Activated CD4-positive, alpha-beta T cell treated with anti-CD3 and anti-CD28 coated beads, Interleukin-2, amount 50 U/mL, for 48 hours (primary cell): Measurements from ENCODE around the gene ZFYVE1.
"Not testable (repeated sequence)": the region's sequence is repeated elsewhere in the genome, so short reads cannot be mapped to it uniquely, and the experiment has no call there.

Experiments used
- DNase-seq, 2 experiments: peaks; one replicate each; pipeline ENCODE4 v3.0.0-alpha.2; 2020

The ZFYVE1 gene

DNA sequence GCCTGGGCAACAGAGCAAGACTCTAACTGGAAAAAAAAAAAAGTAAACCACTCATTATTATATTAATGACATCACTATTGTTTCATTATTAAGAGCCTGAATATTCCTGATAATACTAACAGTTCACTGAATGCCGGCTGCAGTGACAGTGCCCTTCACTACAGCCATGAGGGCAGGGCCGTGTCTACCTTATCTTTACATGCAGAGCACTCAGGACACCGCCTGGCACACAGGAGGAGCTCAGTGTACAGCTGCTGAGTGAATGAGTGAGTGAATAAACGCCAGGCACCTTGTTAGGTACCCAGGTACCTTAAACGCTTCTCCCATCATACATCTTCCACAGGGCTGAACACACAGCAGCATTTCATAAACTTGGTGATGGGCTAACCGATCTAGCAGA, 23.2 kb downstream of the ZFYVE1 start:
- DNase-seq = no peak

- no peak for DNase-seq
These were observed 26.8 kb downstream of the ZFYVE1 start for GRCh38 chr14:73000073-73000472.

GRCh38 chr14:72999316-72999715, 27.6 kb downstream of the ZFYVE1 start:
- no peak for DNase-seq

- no peak for DNase-seq
These were observed 28.5 kb downstream of the ZFYVE1 start for GRCh38 chr14:72998252-72998903.

DNA sequence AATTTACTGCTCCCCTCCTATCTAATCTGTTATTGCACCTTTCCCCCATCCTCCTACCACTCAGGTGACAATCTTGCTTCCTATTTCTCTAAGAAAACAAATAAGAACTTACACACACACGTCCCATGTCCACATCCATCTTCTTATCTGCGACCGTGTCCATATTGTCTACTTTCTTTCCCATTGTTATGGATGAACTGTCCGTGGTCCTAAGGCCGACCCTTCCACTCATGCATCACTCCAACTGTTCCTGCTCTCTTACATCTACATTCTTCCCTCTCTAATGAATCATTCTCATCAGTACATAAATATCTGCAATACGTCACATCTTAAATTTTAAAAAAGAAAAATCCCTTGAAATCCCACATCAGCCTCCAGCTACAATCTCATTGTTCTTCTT, 30.0 kb downstream of the ZFYVE1 start:
- DNase-seq = no peak

- no peak for DNase-seq
These were observed 36.7 kb downstream of the ZFYVE1 start for GRCh38 chr14:72990171-72990570.

GRCh38 chr14:72986857-72987256, 40.0 kb downstream of the ZFYVE1 start:
- DNase-seq = no peak

GRCh38 chr14:72986214-72986613, 40.7 kb downstream of the ZFYVE1 start:
- no peak for DNase-seq

DNA sequence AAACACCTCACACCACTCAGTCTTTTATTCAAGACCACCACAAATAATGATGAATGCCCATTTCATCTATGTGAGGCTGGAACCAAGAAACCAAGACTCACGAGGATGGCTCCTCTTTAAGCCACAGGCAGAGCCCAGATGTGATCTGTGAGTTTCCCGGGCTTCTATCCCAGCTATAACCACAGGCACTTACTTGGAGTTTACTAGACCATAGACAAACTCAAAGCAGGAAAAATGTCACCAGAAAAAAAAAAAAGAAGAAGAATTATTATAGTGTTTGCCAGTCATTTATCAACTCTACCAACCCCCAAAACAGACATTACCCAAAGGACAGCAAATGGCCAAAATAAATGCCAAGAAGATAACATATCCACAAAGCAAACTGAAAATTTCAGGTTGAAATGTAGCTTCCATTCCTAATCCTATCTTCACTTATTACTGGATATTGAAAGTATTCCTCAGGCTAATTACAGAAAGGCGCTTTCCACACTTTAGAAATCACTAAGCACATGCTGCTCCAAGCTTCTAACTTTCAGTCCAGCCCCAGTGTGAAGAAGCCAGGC, 44.7 kb downstream of the ZFYVE1 start:
- no peak for DNase-seq

GRCh38 chr14:72980863-72981262, 46.0 kb downstream of the ZFYVE1 start:
- no peak for DNase-seq

DNA sequence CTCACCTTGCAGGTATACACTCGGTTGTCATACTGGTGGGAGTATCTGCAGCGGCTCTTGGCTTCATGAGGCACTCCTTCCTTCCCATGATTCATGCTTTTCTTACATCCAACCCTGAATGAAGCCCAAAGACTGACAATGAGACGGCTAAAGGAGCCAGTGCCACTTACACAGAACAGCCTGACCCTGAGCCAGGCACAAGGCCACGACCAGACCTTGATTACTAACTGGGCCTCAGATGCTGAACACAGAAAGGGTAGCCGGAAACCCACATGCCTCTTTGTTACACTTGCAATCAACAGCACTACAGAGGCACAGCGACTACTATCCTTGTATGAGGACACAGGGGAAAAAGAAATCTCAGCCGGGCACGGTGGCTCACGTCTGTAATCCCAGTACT, 48.0 kb downstream of the ZFYVE1 start:
- DNase-seq = no peak

DNA sequence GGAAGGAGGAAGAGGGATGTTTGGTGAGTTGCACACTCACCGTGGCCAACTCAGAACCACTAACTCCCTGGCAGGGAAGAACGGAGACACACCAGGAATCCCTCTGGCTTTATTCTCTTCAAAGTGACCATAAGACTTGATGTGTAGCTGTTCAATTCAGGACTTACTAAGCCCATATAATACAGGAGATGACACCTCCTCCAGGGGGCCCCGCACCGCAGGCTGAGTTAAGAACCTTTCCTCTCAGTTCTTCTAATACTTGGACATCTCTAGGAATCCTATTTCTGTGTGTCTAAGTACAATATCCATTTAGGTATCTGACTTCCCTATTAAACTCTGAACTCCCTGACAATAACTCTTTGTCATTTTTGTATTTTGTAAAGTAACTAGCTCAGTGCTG, 51.1 kb downstream of the ZFYVE1 start:
- no peak for DNase-seq

DNA sequence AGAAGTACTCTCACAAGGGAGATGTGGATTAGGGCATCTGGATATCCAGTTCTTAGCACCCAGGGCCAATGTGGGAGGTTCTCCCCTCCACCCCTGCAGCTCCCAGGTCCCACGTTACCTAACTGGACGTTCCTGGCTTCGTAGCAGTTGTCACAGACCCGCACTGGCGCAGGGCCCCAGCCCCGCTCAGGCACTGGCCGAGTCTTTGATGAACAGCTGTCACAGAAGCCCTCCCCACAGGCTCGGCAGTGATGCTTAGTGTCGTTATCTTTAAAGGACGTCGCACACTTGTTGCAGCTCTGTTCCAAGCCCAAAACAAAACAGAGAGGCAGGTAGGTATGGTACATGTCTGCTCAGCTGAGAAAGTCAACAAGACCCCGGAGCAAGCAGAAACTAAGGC, 52.2 kb downstream of the ZFYVE1 start:
- no peak for DNase-seq

DNA sequence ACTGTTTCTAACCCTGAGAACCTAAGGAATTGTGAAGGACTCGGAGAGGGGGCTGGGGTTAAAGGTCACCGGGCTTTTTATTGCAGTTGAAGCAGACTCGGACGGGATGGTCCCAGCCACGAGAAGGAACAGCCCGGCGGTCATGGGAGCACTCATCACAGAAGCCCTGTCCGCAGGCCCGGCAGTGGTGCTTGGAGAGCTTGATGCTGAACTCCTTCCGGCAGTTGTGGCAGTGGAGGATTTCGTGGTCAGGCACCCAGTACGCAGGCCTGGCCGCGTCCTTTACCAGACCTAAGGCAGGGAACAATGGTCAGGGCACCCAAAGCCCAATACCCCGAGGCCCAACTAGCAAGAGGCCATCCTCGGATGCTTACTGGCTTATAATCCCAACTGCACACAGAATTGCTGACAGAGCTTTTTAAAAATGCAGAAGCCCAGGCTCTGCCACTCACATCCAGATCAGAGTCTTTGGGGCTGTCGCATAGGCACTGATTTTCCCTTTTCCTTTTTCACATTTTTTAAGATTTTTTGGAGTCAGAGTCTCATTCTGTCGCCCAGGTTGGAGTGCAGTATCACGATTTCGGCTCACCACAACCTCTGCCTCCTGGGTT, 56.0 kb downstream of the ZFYVE1 start:
- DNase-seq = no peak

DNA sequence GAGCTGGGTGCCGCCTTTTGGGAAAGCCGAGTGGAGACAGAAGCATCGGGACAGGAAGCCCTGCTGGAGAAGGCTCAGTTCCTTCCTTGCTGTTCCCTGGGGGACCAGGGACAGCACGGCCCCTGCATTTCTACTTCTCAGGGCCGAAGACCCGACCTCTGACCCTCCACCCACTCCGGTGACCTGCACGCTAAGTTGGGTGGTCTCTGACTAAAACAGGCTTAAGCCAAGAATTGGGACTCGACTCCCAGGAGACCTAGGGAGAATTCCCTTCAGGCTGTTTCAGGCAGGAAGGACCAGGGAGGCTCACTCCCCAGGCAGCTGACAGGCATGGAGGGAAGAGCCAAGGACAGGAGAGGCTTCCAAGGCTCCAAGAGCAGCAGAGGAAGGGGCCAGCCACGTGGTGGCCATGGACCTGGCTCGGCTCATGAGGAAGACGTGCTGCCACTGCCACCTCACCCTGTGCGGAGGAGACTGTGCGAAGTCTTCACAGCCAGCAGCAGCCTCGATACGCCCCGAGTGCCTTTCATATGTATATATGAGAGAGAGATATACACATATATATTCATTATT, 56.8 kb downstream of the ZFYVE1 start:
- DNase-seq = no peak

GRCh38 chr14:72968316-72968715, 58.6 kb downstream of the ZFYVE1 start:
- DNase-seq = no peak

GRCh38 chr14:72966038-72966437, 60.9 kb downstream of the ZFYVE1 start:
- DNase-seq = no peak

DNA sequence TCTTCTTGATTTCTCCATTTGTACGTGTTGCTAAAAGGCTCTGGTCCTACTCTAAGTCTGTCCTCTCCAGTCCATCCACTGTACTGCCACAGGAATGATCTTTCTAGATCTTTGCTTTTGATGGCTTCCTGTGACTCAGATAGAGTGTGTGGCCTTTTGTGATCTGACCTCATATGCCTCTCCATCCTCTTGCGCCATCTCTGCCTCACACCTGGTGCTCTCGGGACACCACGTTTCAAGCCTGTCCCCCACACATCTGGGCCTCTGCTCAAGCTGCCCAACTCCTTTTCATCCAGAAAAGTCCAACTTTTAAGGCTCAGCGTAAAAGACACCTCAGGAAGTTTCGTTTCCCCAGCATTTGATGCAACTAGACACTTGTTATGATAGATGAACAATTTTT, 61.7 kb downstream of the ZFYVE1 start:
- no peak for DNase-seq

GRCh38 chr14:72962829-72963312, 64.0 kb downstream of the ZFYVE1 start:
- DNase-seq = no peak

DNA sequence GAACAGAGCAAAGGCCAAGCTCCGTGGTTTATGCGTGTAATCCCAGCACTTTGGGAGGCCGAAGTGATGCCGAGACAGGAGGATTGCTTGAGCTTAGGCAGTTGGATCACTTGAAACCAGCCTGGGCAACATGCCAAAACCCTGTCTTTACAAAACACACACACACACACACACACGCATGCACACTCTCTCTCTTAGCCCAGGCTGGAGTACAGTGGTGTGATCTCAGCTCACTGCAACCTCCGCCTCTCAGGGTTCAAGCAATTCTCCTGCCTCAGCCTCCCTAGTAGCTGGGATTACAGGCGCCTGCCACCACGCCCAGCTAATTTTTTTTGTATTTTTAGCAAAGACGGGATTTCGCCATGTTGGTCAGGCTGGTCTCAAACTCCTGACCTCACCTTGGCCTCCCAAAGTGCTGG, 64.6 kb downstream of the ZFYVE1 start:
- not testable (repeated sequence) for DNase-seq

- DNase-seq = no peak
These were observed 65.1 kb downstream of the ZFYVE1 start for GRCh38 chr14:72961579-72962335.

GRCh38 chr14:72961016-72961415, 65.9 kb downstream of the ZFYVE1 start:
- DNase-seq = not testable (repeated sequence)

DNA sequence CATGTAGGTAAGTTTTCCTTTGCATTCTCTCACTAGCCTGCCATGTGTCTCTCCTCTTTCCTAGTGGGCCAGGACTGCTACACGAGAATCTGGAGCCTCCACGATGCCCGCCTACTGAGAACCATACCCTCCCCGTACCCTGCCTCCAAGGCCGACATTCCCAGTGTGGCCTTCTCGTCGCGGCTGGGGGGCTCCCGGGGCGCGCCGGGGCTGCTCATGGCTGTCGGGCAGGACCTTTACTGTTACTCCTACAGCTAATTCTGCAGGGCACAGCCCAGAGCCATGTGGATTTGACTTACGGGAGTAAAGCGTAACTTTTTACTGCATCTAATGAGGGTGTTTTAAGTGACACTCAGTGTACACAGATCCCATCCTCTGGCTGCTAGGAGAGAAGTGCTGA, 68.4 kb downstream of the ZFYVE1 start:
- no peak for DNase-seq
